Muscle of back (tissue), 13 donors: ENCODE results near the gene CENPE. TPM values are rescaled to one million over a fixed set of nuclear protein-coding genes. Genes with fewer than 3 reads are reported as not detected.
"Not testable (repeated sequence)": the region's sequence is repeated elsewhere in the genome, so short reads cannot be mapped to it uniquely, and the experiment has no call there.

Experiments
- DNase-seq, 3 donors: peaks; one replicate each; pipeline versions ENCODE4 v3.0.0 to v3.0.0-alpha.2; 2013
- long read RNA-seq, 9 donors: transcript quantifications; one replicate each; lab custom pipeline, GENCODE V29; 2026
- polyA plus RNA-seq, 10 donors: library from polyadenylated mRNA; unstranded; fragments of 120-200 nt; gene quantifications; one replicate each; pipeline ENCODE4 v1.2.1, GENCODE V29; 2013; ENCODE audit not compliant: insufficient read length in 10 of 10

The CENPE gene, protein sequence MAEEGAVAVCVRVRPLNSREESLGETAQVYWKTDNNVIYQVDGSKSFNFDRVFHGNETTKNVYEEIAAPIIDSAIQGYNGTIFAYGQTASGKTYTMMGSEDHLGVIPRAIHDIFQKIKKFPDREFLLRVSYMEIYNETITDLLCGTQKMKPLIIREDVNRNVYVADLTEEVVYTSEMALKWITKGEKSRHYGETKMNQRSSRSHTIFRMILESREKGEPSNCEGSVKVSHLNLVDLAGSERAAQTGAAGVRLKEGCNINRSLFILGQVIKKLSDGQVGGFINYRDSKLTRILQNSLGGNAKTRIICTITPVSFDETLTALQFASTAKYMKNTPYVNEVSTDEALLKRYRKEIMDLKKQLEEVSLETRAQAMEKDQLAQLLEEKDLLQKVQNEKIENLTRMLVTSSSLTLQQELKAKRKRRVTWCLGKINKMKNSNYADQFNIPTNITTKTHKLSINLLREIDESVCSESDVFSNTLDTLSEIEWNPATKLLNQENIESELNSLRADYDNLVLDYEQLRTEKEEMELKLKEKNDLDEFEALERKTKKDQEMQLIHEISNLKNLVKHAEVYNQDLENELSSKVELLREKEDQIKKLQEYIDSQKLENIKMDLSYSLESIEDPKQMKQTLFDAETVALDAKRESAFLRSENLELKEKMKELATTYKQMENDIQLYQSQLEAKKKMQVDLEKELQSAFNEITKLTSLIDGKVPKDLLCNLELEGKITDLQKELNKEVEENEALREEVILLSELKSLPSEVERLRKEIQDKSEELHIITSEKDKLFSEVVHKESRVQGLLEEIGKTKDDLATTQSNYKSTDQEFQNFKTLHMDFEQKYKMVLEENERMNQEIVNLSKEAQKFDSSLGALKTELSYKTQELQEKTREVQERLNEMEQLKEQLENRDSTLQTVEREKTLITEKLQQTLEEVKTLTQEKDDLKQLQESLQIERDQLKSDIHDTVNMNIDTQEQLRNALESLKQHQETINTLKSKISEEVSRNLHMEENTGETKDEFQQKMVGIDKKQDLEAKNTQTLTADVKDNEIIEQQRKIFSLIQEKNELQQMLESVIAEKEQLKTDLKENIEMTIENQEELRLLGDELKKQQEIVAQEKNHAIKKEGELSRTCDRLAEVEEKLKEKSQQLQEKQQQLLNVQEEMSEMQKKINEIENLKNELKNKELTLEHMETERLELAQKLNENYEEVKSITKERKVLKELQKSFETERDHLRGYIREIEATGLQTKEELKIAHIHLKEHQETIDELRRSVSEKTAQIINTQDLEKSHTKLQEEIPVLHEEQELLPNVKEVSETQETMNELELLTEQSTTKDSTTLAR (N-terminal part only)
- 10 to 100 TPM in 2 of 10 donors, 1 to 10 TPM in 8; 4.2 to 13.7 (median 6.5) TPM for polyA plus RNA-seq
- long read RNA-seq, donor 1: 0 reads
- long read RNA-seq, donor 2, partial matches to known transcripts: 0 of 1 reads
- long read RNA-seq, donor 2, other reads (novel, unspliced or antisense): 0 of 1 reads
- long read RNA-seq, donor 3: 0 reads
- long read RNA-seq, donor 4: 0 reads
- long read RNA-seq, donor 5: 0 reads
- long read RNA-seq, donor 6: 0 reads
- long read RNA-seq, donor 7: 0 reads
- long read RNA-seq, donor 8: 0 reads
- long read RNA-seq, donor 9: 0 reads

DNA sequence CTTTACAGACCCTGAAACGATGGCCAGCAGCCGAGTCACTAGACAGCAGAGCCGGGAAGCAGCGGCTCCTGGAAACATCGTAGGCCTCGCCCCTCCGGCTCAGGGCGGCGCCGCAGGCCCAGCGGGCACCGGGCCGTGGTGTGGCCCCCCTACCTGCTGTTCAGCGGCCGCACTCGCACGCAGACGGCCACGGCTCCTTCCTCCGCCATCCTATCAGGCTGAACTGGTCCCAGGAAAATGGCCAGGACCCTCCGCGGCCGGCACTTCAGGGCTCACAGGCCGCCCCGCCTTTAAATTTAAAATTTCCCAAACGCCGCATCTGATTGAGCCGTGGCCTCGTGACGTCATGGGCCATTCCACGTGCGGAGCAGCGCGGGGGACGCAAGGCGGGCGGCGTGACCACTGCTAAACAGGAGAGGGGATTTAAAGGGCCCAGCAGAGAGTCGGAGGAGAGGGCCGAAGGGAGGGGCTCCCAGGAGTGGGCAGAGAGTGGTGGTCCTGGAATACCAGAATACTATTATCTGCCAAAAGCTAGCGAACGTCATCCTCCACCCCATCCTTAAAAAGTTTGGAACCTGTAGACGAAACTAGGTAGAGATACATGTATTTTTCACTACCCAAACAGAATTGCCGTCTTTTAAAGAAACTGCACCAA lies at the start of gene CENPE:
Gene CENPE (minus strand): TSS at position 233 of the 655 bp plus-strand sequence. CDS start 24 bp downstream, at position 209.
- DNase-seq: peak; percentile 90 to 97 (median 94)

DNA sequence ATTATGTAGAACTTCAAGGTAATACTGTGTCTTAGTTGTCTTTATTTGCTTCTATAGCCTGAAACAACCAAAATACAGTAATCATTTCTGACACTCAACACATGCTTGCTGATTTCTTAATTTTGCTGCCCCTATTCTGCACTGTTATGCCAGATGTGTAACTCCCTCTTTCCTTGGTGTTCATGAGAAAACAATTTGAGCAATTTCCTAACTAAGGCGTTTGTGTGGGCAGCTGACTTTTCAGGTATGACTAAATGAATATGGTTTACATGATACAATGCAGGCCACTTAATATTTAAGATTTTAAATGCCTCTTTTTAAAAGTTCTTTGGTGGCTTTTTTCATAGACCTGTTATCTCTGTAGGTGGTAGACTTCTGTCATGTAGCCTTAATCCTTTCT lies 46.1 kb upstream of the CENPE start:
- no peak for DNase-seq

DNA sequence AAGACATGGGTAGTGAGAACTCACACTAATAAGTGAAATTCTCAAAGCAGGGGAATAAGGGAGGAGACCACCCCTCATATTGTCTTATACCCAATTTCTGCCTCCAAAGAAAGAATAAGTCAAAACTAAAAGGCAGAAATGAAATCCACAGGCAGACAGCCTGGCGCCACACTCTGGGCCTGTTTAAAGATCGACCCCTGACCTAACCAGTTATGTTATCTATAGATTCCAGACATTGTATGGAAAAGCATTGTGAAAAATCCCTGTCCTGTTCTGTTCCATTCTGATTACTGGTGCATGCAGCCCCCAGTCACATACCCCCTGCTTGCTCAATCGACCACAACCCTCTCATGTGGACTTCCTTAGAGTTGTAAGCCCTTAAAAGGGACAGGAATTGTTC lies 32.8 kb upstream of the CENPE start:
- not testable (repeated sequence) for DNase-seq

DNA sequence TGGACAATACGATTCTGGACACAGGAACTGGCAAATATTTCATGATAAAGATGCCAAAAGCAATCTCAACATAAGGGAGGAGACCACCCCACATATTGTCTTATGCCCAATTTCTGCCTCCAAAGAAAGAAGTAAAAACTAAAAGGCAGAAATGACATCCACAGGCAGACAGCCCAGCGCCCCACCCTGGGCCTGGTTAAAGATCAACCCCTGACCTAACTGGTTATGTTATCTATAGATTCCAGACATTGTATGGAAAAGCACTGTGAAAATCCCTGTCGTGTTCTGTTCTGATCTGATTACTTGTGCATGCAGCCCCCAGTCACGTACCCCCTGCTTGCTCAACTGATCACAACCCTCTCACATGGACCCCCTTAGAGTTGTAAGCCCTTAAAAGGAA lies 25.4 kb upstream of the CENPE start:
- not testable (repeated sequence) for DNase-seq

DNA sequence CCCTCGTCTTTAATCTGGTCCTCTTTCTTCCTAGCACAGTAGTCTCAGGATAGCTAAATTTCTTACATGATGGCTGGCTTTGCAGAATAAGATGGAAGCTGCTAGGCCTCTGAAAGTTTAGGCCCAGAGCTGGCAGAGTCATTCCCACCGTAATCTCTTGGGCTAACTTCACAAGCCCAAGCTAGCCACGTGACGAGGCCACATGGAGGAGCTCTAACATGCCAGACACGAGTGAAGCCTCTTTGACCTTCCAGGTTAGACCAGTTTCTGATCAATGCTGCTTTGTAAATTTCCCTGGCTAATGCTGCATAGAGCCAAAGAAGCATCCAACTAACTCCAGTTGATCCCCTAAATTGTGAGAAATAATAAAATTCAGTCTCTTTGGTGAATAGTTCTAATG lies 9.5 kb upstream of the CENPE start:
- DNase-seq: no peak

DNA sequence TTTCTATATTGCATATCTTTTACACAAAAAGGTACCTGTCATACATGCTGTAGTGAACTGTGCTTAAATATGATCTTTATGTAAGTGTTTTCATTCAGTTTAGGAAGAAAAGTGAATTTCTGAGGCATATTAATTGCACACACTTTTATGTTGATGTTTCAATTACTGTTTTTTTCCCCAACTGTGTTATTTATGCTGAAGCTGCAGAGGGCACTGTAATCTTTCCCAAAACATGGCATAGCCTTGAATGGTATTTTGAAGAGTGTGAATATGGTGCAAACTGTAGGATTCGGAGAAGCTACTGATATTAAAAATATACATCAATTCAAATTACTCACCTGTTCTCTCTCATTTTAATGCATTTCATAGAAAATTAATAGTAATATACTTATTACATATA lies 6.0 kb upstream of the CENPE start:
- peak in 1 of 3 donors; percentile 12 for DNase-seq

DNA sequence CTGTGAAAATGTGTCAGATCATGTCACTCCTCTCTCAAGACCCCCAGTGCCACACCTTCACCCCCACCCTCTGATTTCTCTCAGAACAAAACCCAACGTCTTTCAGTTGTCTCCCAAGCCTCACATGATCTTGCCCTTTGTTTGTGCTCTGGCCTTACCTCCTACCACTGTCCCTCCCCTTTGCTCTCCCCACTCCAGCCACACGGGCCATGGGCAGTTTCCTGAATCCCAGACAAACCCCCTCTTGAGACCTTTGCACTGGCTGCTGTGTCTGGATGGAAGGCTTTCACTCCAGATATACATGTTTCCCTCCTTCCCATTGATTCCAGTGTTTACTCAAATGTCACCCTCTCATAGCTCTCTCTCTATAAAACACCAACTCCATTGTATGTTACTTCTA lies 3.6 kb upstream of the CENPE start:
- no peak for DNase-seq

DNA sequence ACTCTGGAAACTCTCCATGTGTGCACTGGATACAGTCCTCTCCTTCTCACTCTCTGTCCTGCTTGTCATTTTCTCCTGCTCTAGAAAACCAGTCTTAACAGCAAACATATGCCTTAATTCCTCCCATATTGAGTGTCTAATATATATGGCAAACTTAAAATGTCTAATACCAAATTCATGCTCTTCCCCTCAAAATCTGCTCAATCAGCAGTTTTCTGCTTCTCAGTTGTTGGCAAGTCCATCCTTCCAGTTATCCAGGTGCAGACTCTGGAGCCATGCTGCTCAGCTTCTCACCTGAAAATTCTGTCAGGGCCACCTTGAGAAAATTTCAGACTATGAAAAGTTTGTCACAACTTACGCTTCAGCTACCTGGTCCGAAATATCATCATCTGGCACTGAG lies 3.1 kb upstream of the CENPE start:
- DNase-seq: no peak

DNA sequence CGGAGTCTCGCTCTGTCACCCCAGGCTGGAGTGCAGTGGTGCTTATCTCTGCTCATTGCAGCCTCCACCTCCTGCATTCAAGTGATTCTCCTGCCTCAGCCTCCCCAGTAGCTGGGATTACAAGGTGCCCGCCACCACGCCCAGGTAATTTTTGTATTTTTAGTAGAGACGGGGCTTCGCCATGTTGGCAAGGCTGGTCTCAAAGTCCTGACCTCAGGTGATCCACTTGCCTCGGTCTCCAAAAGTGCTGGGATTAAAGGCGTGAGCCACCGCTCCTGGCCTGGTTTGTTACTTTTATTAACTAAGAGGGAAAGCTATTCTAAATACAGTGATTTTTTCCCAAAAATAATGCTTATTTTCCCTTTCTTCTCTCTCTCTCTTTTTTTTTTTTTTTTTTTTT lies 866 bp upstream of the CENPE start:
- no peak for DNase-seq

DNA sequence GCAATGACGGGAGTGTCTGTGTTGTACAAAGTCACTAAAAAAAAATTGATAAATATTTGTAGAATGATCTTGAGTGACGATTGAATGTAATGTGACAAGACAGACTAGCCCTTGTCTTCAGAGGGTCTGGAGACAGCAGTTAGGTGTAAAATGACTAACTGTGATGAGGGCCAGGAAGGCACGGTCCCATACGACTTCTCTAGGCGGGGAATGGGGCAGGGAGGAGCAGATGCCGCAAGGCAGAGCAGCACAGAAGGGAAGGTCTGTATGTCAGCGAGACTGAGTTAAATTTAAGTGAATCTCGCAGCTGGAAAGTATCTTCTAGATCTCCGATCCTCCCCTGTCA lies 405 bp downstream of the CENPE start:
- DNase-seq: no peak

DNA sequence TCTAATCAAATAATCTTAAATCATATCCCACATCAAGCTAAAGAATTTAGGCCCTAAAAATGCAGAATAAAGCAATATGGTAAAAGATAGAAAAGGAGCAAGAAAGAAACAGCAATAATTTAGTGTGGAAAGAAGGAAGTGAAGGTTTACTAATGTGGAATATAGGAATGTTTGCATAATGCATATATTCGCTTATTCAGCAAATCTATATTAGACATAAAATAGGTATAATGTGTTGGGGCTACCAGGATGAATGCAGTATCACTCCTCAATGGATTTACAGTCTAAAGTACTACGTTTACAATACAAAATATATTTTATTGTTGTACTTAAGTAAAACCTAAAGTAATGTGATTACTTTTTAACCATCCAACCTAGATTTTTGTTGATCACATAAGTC lies 4.7 kb downstream of the CENPE start:
- no peak for DNase-seq

DNA sequence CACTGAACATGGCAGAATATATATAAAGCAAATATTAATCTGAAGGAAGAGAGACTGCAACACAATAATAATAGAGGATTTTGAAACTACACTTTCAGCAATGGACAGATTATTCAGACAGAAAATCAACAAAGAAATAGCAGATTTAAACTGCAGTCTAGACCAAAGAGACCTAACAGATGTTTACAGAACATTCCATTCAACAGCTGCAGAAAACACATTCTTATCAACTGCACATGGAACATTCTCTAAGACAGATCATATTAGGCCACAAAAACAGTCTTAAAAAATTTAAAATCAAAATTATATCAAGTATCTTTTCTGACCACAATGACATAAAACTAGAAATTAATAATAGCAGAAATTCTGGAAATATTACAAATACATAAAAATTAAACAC lies 27.1 kb downstream of the CENPE start:
- DNase-seq: peak in 1 of 3 donors; percentile 3

DNA sequence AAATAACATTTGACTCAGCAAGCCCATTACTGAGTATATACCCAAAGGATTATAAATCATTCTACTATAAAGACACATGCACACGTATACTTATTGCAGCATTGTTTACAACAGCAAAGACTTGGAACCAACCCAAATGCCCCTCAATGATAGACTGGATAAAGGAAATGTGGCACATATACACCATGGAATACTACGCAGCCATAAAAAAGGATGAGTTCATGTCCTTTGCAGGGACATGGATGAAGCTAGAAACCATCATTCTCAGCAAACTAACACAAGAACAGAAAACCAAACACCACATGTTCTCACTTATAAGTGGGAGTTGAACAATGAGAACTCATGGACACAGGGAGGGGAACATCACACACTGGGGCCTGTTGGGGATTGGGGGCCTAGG lies 28.4 kb downstream of the CENPE start:
- not testable (repeated sequence) for DNase-seq

DNA sequence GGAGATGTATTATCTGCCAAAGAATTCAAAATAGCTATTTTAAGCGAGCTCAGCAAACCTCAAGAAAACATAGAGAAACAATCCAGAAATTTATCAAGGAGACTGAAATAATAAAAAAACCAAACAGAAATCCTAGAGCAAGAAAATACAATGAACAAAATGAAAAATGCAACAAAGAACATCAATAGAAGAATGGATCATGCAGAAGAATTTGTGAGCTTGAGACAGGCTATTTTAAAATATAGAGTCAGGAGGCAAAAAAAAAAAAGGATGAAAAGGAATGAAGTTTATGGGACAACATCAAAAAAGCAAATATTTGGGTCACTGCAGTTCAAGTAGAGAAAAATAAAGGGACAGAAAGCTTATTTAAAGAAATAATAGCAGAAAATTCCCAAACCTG lies 29.1 kb downstream of the CENPE start:
- no peak for DNase-seq

DNA sequence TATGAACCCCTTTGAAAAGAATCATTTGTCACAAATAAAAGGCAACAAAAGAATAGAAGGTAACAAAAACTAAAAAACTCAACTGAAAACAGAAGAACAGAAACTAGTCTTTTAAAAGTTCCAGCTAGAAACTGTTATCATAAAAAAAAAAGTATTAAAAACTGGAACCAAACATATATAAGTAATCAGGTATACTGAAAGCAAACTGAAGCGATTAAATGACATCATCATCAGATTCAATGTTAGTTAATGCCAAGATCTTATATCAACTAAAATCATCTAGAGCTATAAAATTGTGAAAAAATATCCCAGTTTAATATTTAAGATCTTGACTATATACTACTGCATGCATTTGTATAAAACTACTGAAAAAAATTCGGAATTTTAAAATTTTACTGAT lies 36.0 kb downstream of the CENPE start:
- DNase-seq: no peak

DNA sequence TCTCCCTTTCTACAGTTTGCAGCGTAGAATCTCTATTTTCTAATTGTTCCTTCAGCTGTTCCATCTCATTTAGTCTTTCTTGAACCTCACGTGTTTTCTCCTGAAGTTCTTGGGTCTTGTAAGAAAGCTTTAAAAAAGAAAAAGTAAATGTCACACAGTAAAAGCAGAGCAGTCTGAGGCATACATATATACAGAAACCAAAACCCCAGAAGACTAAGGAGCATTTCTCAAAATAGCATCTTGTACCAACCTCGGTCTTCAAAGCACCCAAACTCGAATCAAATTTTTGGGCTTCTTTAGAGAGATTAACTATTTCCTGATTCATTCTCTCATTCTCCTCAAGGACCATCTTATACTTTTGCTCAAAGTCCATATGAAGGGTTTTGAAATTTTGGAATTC lies 39.4 kb downstream of the CENPE start:
- DNase-seq: no peak

DNA sequence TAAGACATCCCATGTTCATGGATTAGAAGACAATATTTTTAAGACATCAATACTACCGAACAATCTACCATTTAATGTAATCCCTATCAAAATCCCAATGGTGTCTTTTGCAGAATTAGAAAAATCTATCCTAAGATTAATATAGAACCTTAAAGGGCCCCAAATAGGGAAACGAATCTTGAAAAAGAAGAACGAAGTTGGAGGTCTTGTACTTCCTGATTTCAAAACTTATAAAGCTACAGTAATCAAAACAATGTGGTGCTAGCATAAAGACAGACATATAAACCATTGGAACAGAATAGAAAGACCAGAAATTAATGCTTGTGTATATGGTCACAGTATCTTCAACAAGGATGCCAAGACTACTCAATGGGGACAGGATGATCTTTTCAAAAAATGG lies 42.0 kb downstream of the CENPE start:
- DNase-seq: no peak

DNA sequence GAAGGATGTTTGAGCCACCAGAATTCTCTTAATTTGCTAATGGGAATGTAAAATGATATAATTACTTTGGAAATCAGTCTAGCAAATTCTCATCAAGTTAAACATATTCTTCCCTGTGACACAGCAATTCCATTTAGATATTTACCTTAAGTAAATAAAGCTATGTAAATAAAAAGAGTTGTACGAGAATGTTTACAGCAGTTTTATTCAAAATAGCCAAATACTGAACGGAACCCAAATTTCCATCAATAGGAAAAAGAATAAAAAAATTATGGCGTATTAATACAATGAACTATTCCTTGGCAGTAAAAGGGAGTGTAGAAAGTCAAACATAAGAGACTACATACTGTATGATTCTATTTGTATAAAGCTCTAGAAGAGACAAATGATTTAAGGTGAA lies 45.8 kb downstream of the CENPE start:
- no peak for DNase-seq

DNA sequence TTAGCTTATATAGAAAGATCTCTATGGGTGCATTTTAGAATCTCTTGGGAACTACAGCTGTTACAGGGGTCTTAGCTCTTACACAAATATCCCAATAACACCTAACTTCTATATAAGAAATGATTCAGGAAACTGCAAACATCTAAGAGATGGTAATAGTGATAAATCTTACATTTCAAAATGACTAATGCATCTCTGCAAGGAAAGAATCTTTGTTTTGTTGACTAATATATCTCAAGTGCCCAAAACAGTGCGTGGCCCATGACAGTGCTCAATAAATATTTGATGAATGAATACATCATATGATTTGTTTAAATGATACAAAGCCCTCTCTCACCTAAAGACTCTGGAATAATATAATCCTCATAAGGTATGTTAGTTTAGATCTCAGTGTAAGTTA lies 47.5 kb downstream of the CENPE start:
- no peak for DNase-seq

DNA sequence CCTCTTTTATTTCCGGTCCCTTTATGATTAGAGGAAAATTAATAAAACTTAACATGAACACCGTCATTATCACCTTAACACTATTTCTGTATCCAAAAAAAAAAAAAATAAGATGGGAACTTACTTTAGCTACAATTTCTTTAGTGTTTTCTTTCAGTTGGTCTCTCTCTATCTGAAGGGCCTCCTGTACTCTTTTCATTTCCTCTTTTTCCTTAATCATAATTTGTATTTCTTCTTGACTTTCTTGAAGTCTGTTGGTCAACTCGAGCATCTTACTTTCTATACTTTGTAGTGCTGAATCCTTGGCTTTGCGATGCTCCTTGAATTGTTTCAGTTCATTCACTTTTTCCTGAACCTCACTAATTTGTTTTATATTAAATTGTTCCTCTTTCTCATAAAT lies 53.2 kb downstream of the CENPE start:
- DNase-seq: no peak

DNA sequence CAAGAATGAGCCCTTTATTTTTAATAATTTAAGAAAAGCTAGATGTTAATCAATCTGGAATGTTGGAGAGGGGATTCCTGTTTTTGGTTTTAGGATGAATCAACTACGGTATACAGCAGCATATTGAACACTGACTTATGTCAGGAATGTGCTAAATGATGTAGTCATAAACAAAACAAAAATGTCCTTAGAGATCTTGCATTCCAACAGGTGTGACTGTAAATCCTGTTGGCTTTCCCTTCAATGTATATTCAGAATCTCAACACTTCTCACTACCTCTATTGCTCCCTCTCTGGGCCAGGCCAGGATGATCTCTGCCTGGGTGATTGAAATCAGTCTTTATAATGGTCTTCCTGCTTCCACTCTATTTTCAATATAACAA lies 60.7 kb downstream of the CENPE start:
- DNase-seq: peak in 1 of 3 donors; percentile 2
